NCI-H226 (cell line): Measurements from ENCODE around the gene RNF225.
A peak's percentile ranks its signal among the peaks of the same experiment; 100 is the strongest.
"Not testable (repeated sequence)": the region's sequence is repeated elsewhere in the genome, so short reads cannot be mapped to it uniquely, and the experiment has no call there.

Experiments used
- DNase-seq: peaks from one replicate; pipeline ENCODE4 v3.0.0-alpha.2; 2015

Gene RNF225

GRCh38 chr19:58395220-58395978 lies at the start of gene RNF225:
RNF225 (plus strand) TSS chr19:58395656; CDS start chr19:58396090, 434 bp downstream.
- no peak for DNase-seq

DNA sequence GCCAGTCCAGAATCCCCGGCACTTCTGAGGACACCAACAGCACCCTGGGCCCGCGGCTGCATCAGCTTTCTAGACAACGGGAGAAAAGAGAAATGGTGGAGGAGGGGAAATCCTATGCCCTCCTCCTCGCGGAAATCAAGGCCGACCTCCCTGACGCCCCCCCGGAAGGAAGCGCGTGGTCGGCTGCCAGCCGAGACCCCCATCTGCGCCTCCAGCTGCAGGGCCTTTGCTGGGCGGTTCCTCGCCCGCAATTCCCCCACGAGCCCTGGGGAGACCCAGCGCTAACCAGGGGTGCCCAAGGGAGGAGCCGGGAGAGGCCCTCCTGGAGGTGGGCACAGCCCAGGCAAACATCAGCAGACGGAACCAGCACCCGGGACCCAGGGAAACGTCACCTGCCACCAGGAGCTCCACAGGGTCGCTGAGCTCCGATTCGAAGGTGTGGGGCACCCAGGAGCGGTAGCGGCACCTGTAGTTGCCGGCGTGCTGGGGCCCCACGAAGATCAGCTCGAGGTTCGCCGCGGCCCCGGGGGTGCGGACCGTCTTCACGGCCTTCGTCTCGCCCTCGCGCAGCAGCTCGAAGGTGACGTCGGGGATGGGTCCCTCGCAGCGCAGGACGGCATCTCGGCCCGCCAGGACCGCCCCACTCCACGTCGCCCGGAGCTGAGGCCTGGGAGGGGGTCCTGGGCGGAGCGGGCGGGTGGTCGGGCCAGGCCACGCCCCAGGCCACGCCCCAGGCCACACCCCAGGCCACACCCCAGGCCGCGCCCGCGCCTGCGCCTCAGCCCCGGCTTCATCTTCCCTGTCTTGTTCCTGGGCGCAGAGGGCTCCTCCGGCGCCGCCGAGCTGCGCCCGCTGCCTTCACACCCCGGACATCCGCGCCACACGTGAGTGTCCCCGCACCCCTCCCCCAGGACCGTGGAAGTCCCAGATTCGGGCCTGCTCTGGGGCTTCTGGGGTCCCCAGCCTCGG lies 48.2 kb upstream of the RNF225 start:
- DNase-seq = peak; percentile 30

DNA sequence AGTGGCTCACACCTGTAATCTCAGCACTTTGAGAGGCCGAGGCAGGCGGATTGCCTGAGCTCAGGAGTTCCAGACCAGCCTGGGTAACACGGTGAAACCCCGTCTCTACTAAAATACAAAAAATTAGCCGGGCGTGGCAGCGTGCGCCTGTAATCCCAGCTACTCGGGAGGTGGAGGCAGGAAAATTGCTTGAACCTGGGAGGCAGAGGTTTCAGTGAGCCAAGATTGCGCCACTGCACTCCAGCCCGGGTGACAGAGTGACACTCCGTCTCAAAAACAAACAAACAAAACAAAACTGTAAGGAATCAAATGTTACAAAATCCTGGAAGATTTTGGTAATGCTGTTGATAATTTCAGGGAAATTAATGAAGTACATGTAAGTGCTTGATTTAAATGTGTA lies 47.4 kb upstream of the RNF225 start:
- DNase-seq = not testable (repeated sequence)

DNA sequence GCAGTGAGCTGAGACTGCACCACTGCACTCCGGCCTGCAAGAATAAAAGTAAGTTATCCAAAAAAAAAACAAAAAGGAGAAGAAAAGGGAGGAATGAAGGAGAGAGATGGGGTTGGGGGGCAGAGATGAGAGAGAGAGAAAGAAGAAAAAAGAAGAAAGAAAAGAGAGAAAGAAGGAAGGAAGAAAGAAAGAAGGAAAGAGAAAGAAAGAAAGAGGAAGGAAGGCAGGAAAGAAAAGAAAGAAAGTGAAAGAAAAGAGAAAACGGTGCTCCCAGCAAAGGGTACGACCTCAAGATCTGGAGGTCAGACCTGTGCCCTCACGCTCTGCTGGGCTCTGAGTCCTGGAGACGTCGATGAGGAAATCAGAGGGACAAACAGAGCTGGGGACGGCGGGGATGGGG lies 45.9 kb upstream of the RNF225 start:
- DNase-seq = no peak

GRCh38 chr19:58350001-58350861 lies 45.2 kb upstream of the RNF225 start:
- no peak for DNase-seq

- no peak for DNase-seq
These were observed 44.4 kb upstream of the RNF225 start for GRCh38 chr19:58350871-58351557.

GRCh38 chr19:58351558-58351878 lies 43.9 kb upstream of the RNF225 start:
- DNase-seq = no peak

- no peak for DNase-seq
These were observed 43.3 kb upstream of the RNF225 start for GRCh38 chr19:58351990-58352755.

DNA sequence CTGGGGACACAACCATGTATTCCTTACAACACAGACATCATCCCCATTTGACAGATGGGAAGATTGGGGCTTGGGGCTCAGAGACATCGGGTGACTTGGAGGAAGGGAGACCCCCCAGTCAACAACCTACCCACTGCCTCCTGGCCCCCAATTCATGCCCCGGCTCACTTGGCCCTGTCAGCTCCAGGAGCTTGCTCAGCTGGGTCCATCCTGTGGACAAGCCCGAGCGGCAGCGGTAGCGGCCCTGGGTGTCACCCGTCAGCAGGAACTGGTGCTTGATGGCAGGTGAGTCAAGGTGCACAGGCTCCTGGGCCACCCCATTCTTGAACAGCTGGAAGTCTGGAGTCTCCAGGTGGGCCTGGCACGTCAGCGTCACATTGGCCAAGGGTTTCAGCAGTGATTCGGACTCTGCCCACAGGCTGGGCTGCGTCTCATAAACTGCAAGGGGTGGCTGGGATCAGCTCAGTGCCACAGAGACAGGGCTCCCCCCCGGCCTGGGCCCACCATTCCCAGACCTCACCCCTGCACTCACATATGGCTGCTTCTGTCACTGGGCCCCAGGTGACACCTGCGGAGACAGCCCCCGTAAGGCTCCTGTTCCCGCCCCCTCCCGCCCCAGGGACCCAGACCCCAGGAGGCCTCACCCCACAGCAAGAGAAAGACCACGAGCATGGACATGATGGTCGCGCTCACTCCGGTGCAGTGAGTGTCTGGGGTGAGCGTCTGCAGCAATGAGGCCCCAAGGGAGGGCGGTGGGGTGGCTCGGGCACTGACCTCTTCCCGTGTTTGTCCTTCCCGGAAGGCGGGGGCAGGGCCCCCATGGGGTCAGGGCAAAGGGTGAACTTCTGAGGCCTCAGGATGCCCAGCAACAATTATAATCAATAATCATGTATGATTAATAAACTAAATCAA lies 42.4 kb upstream of the RNF225 start, which contains the start of gene A1BG:
Gene A1BG (minus strand): TSS at position 733 of the 912 bp plus-strand sequence. CDS start 55 bp downstream, at position 678.
- no peak for DNase-seq

GRCh38 chr19:58353717-58354477 lies 41.6 kb upstream of the RNF225 start:
- DNase-seq = no peak

DNA sequence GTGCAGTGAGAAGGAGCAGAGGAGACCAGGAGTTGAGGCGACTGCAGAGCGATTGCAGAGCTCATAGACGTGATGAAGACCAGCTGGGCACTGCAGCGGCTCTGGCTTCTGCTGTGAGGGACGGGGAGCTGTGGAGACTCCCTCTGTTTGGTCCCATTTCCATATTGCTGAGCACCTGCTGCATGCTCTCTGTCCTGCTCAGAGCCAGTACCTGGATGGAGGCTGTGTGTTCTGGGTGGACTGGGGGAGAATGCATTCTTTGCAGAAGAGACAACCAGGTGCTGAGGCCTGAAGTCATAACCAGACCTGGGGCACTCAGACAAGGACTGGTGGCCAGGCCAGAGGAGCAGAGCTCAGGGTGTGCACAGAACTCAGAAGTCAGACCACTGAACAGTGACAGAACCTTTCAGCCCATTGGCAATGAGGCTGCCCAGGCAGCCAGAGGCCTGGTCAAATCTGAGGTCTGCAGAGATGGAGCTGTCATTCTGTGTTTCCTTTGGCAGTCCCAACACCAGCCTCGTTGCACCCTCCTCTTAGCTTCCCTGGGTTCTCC lies 40.9 kb upstream of the RNF225 start:
- no peak for DNase-seq

GRCh38 chr19:58355215-58355796 lies 40.1 kb upstream of the RNF225 start:
- no peak for DNase-seq

DNA sequence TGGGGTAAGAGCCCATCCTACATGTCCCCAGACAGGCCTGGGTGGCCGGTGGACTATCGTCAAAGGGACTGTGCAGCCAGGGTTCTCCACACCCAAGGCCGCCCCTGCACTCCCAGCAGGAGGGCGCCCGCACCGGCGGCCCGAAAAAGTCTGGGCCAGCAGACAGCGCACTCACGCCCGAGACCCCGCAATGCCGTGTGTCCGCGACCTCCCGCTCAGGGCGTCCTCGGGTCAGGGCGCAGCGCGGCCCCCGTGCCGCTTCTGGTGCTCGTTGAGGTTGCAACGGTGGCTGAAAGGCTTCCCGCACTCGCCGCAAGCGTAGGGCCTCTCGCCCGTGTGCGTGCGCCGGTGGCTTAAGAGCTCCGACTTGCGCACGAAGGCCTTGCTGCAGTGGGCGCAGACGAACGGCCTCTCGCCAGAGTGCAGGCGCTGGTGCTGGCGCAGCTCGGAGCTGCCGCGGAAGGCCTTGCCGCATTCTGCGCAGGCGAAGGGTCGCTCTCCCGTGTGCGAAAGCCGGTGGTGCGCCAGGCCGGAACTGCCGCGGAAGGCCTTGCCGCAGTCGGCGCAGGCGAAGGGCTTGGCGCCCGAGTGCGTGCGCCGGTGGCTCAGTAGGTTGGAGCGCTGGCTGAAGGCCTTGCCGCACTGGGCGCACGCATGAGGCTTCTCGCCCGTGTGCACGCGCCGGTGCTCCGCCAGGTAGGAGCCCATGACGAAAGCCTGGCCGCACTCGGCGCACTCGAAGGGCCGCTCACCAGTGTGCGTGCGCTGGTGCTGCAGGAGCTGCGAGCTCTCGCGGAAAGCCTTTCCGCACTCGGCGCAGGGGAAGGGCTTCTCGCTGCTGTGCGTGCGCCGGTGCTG lies 39.3 kb upstream of the RNF225 start:
- DNase-seq = no peak

GRCh38 chr19:58356766-58357480 lies 38.5 kb upstream of the RNF225 start:
- DNase-seq = no peak

- no peak for DNase-seq
These were observed 37.8 kb upstream of the RNF225 start for GRCh38 chr19:58357481-58358145.

DNA sequence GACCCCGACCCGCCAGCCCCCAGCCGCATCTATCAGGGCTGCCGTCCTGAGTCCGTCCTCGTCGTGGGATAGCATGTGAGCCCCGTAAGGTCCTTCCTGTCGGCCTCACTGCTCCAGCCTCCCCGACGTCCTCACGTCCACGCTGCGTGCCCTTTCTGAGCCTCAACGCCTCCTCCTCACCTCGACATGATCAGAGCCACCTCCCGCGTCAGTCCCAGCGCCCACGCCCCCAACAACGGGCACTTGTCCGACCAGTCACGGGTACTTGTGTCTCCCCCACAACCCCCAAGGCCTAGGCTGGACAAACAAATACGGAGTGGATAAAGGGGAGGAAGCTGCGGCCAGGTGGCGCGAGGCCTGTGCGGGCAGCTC lies 33.6 kb upstream of the RNF225 start:
- DNase-seq = no peak
